GM18498 (cell line): Measurements from ENCODE around the gene MYO16.

Experiments used
- ATAC-seq: cut with Tn5 transposase; IDR thresholded peaks from one replicate; pipeline ENCODE4 v1.9.1; 2021; ENCODE audit warnings: mild to moderate bottlenecking, moderate library complexity; ENCODE audit not compliant: unreplicated experiment

MYO16 gene

DNA sequence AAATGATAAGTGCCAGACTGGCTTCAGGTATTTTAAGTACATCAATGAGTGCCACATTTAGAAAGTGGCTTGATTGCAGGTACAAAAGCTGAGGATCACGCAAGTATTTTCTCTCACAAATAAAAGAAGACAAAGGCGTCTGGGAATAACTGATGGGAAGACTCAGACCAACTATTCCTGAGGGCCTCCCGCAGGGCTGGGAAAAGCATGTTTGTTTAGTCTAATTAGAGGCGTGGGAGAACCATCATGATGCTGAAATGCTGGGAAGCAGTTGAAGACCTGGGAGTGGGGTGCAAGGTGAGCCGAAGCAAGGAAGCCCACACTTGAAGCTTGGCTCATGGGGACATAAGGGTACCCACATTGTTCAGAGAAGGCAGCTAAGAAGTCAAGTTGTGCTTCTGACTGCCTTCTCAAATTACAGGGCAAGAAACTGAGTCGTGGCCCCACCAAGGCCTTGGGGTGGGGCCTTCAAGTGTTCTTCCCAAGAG is 536.0 kb downstream of the MYO16 start:
- no peak for ATAC-seq

DNA sequence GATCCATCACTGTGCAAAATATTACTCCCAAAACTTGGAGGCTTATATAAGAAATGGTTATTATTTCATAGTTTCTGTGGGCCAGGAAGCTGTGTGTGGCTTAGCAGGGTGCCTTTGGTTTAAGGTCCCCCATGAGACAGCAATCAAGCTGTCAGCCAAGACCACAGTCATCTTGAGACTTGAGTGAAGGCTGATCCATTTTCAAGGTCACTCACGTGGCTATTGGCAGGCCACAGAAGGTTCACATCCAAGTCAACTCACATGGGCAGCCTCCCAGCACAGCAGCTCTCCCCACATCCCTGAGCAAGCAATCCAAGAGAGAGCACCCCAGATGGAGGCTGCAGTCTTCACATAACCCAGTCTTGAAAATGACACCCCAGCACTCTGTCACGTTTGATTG is 537.4 kb downstream of the MYO16 start:
- ATAC-seq, result peak; percentile 23

DNA sequence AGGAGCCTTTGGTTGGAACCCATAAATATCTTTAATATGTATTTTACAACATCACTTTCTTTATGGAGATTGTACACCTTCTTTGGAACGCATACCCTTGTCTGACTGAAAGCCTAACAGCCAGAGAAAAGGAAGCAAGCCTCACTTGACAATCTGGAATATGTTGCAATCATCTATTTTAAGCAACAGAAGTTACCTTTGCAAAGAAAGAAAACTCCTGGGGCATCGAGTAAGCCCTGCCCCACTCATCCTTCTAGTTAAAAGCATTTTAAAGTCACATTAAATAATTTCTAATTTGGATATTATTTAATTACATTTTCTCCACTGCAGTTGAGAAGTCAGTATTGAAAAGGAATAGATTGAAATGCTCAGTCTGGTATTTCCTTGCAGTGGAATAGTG is 542.7 kb downstream of the MYO16 start:
- ATAC-seq, result no peak

DNA sequence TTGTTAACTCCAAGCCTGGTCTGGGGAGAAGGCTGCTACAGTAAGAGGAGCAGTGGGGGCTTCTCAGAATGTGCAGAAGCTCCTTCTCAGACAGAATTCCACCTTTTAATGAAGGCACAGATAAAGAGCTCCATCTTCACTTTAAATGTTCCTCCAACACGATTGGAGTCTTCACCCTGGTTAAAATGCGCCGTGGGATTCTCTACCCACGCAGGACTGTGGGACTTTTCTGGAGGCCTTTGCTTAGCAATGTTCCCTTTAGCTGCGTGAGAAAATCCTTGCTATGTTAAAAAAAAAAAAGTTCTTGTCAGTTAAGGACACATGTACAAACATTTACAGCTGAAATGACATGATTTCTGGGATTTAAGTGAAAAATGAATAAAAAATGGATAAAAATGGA is 546.3 kb downstream of the MYO16 start:
- ATAC-seq, result no peak

DNA sequence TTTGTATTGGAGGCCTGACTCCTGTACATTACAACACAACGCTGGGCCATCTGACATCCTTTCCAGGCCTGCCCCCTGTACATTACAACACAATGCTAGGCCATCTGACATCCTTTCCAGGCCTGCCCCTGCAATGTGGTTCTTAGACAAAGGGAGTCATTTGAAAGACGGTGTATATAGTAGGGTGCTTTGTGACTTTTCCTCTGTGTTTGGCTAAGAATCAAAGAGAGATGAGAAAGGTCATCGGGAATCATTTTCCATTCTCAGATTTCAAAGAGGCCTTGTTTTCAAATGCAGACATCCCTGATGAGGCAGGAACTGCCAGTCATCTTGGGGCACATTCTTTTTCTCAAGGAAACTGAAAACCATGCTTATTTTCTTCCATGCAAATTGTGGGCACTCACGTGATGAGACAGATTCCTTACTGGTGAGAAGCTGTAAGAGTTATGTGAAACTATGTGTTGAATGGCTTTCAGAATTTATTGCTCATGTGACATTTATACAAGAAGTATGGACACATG is 551.6 kb downstream of the MYO16 start:
- ATAC-seq, result no peak

DNA sequence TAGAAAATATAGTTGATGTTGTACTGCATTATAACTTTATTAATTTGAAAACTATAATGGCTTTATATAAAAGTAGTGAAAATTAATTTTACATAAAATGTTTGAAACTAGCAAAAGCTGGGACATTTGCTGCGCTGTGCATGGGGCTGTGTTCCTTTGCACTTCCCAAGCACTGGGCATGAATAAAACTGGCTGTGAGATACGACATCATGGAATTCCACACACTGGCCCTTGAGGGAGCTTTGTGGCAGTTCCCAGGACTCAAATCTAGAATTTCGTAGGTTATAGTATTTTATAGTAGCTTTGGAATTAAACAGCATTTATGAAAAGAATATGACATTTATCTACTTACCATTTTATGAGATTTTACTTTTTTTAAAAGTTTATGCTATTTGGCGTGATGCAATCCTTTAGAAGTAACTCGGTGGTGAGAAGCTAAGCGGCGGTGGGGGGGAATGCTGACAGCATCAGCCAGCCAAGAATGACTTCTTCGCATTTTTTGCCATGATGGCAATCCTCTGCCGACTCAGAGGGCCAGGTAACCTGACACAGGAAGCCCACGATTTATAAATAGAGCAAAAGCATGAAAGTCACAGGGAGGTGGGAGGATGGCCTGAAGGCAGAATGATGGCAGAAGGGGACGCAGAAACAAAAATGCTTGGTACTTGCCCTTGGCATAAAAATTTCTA is 553.5 kb downstream of the MYO16 start:
- no peak for ATAC-seq

DNA sequence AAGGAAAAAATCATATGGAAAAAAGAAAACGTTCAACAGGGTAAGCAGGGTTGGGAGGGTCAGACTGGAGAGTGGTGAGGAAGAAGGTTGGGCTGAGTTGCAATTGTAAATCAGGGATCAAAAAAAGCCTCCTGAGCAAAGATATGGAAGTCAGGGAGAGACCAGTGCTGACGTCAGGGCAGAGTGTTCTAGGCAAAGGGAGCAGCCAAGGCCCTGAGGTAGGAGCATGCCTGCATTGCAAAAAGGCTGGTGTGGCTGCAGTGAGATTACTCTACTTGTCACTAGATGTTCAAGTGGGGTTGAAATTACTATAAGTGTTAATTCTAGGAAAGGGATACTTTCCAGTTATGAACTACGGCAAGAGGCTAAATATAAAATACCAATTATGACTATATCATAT is 562.0 kb downstream of the MYO16 start:
- no peak for ATAC-seq

DNA sequence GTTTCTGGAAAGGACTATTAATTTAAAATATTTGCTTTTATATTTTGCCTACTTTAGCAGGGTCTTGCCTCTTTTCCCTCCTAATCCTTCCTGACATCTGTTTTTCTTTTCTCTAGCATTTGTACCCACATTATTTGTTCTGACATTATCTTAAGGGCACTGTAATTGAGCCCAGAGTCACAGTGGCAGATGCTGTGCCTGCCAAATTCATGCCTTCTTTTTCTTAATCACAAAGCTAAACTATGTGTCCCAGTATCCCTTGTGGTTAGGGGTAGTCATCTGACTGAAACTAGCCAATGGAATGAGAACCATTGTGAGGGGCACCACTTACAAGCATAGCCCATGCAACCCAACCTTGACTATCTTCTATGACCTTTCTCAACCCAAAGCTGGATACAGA is 562.9 kb downstream of the MYO16 start:
- no peak for ATAC-seq

DNA sequence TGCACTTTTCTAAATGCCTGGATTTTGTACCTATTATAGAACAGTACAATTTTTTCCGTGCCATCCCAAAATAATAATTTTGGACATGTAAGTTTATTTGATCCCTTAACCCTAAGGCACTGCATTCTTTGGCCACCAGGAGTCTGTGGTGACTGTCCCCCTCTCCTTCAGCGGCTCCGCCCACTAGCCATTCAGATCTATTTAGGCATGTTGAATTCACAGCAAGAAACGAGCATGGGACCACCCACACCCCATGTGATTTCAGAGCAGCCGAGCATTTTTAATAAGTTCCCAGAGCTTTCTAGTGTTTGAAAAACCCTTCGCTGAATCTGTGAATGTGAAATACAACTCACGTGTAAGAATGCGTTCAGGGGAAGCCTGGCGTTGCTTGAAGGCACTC is 567.5 kb downstream of the MYO16 start:
- no peak for ATAC-seq

DNA sequence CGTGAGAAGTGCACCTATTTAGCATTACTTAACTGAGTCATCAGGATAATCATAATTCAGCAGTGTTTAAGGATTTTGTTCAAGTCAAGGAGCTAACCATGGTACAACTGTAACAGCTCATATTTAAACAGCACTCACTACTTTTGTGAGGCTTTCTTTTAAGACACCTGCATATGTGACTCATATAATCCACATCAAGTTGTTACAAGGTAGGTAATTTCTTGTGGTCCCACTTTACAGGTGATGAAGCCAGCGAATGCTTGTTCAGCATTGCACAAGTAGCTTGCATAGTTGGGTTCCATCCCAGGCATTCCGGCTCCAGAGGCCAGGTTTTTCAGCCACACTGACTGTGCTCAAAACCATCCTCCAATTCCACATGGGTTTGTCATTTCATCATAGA is 569.2 kb downstream of the MYO16 start:
- ATAC-seq, result no peak

DNA sequence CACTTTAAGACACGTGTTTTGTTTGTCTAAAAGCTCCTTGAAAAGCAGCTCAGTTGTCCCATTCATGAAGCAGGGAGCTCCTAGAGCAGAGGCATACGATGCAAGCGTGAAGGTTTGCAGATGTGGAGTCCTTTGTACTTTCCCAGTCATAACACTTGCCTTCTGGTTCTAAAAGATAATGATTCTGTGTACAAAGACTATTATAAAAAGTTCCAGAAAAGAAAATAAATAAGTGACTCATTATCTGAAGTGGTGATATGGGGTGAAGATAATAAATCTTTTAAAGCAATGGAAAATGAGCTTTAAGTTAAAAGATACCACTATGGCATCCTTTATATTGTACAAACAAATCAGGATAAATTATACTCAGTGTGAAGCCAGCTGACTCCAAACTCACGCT is 569.9 kb downstream of the MYO16 start:
- no peak for ATAC-seq

DNA sequence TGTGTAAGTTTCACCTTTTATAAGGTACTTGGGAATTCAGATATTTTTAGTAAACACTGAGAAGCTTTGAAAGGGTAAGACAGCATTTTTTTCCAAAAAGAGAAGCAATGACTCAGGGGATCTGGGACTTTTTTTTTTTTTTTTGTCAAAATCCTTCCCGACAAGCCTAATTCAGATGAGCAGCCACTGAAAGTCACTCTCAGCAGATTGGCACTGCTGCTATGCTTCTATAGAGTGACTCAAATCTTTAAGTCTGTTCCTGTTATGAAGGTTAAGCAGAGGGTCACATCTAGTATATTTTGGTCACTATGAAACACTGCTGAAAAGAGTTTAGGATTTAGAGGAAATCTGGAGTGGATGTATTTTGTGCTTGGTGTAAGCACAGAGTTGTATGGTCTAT is 571.1 kb downstream of the MYO16 start:
- no peak for ATAC-seq

DNA sequence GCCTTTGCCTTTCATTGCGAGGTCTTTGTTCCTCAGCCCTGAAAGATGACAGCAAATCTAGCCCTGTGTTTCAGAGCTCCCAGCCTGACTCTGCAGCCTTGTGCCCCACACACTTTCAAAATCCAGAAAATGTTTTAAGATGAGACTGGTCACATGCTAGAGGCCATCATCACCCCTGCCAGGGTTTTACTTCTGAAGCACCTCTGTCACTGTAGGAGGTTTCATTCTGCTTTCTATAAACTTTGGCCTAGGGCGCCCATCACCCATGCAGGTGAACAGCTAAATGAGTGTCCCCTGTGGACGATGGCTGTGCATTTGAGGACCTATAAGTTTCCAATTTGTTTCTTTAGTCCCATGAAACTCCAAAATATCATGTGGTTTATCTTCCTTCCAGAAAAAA is 574.2 kb downstream of the MYO16 start:
- ATAC-seq, result no peak

DNA sequence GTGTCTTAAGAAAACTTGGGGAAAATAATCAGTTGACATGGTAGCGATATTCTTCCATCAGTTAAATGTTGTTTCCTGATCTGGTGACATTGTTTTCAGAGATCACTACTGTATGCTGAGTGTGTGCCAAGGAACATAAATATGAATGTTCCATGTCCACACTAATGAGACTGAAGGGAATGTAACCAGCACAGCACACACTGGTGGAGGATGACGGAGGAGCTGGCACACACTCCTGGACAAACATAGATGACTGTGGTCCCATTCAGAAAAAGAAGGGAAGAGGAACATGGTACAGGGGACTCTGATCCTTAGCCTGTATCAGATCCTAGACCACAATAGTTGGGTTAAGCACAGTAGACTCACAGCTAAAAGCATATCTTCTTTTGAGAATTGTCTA is 574.8 kb downstream of the MYO16 start:
- no peak for ATAC-seq

DNA sequence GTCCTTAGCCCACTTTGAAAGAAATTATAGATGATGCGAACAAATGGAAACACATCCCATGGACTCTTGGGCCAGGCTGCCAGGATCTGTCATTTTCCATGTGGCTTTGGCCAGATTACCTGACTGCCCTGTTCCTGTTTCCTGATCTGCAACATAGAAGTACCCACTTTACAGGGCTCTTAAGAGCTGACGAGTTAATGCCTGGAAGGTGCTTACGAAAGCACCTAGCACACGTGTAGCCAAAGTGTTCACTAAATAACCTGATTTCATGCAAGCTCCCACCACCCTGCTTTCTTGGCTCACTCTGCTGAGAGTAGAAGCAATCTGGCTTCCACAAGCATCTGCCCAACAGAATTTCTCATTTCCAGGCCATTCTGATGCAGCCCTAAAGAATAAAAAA is 575.2 kb downstream of the MYO16 start:
- ATAC-seq, result no peak

DNA sequence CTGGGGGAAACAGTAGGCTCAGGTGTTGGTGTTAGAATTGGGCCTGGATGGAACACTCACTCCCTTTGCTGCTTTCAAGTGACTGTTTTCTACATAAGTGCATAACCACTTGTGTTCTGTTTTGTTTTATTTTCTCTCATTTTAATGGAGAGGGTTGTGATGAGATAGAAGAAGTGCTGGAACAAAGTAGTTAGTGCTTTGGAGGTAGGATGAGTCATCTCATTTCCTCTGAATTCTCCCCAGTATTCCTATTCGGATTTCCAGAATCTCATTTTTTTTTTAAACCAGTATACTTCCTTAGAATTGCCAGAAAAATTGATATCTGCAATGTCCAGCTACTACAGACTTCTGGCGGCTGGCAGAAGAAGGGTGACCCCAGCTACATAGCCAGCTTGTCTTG is 575.9 kb downstream of the MYO16 start:
- ATAC-seq, result no peak

DNA sequence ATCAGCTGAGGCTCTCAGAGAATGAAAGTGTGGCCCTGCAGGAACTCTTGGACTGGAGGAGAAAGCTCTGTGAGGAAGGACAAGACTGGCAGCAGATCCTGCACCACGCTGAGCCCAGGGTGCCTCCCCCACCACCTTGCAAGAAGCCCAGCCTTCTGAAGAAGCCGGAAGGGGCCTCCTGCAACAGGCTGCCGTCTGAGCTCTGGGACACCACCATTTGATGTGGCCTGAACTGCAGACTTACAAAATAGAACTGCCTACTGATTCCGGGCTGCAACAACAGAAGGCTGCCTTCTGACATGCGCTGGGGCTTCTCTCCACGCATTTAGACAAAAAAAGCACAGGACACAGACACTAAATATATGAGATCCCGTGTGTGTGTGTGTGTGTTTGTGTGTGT is 577.2 kb downstream of the MYO16 start:
- ATAC-seq, result no peak

DNA sequence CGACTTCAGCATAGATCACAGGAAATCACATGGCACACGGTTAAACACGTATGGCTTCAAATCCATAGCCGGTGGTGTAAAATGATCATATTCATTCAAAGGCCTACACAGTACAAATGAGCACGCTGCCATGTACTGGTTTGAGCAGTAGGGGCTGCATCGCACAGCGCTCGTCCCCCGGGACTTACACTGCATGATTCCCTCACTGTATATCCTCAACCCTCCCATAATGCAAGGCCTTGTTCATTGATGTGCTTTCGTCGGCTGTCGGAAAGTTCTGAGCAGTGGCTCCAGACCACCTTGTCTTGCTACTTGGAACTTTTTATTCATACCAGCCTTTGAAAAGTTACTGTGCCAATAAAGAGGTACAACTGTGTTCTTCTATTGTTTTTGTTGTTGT is 578.2 kb downstream of the MYO16 start:
- ATAC-seq, result no peak

DNA sequence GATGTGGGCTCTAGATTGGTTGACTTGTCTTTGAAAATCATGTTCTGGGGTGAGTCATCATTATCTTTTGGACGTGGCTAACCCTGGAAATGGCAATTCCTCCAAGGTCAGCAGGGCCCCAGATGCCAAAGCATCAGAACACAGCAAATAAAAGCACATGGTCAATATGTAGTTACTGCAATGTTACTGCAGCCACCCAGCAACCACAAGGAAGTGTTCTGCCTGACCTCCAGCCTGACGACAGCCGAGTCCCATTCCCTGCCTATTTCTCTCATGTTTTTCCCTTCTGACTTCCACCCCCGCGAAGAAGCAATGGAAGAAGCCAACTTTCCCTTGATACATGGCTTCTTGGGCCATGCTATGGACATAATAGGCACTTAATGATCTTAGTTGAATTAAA is 579.1 kb downstream of the MYO16 start:
- ATAC-seq, result no peak

DNA sequence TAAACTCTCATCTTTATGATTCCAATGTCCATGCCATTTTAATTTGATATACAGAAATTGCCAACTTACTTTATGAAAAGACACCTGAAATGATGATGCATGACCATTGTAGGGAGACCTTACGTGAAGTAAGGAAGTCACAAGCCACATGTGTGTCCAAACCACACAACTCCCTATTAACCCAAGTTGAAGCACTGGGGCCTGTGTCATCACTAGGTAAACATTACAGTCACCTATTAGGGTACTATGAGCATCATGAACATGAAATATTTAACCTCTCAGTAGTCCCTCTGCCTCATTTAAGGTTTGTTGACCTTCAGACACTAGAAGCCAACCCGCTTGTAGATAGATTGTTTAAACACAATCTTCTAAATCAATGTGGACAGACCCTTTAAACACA is 580.1 kb downstream of the MYO16 start:
- ATAC-seq, result no peak

DNA sequence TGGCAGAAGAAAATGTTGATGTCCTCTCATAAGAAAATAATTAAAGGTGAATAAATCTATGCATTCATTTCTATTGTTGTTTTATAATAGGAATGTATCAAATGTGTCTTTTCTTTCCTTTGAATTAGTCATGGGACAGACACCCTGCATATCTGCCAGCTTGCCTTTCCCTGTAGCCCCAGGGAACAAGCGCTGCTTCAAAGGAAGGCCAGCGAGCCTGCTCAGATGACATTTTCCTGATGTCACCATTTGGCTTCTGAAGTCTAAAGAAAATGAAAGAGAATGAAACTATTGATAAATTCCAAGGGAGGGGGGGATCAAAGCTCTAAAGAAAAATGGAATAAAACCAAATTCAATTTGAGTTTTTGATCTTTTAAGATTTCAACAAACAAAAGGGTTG is 582.2 kb downstream of the MYO16 start:
- no peak for ATAC-seq

DNA sequence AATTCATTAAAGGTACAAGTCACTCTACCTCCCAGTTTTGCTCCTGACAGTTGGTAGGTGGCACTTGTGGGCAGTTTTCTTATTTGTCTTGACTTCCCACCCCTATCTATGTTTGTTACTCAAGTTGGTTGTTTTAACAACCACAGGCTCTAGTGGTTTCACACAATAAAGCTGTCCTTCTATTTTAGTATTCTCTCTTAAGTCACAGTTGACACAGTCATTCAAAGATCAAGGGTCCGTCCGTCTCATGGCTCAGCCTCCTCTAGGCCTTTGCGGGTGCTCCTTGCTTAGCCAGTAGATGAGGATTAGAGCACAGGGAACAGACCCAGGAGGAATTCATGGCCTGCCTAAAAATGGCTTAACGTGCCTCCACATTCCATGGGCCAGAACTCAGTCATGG is 583.2 kb downstream of the MYO16 start:
- ATAC-seq, result no peak

DNA sequence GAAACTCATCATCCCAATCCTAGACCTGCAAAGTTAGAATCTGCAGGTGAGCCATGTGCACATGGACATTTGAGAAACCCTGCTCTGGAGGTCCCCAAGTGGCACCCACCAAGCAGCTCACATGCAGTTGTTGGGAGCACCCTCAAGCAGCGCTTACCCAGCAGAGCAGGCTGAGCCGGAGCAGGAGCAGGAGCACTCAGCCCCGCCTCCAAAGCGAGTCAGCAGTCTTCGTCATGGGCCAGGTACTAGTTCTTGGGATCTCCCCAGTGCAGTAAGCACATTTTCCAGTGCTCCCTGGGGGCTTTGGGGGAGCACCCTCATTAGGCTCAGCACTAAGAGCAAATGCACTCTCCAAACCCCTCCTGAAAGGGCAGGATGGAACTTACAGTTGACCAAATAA is 584.3 kb downstream of the MYO16 start:
- no peak for ATAC-seq
